H7 (cell line): ENCODE results near the gene B3GNT9. TPM values are rescaled to one million over a fixed set of nuclear protein-coding genes. Genes with fewer than 3 reads are reported as not detected.
A peak's percentile ranks its signal among the peaks of the same experiment; 100 is the strongest.

Experiments
- DNase-seq: peaks from one replicate; pipeline ENCODE4 v3.0.0; 2012
- H3K27me3 ChIP-seq: 2 replicates; pipeline ENCODE4 v1.6.0; 2011; ENCODE audit warnings: mild to moderate bottlenecking, low read length; ENCODE audit not compliant: control insufficient read depth, insufficient read depth
- H3K36me3 ChIP-seq: replicated peaks from 2 replicates; pipeline ENCODE4 v1.5.1; 2011; ENCODE audit warnings: low read length; ENCODE audit not compliant: control insufficient read depth, insufficient read depth
- H3K4me3 ChIP-seq: 2 replicates; pipeline ENCODE4 v1.5.1; 2011; ENCODE audit warnings: low read depth, mild to moderate bottlenecking, control low read depth, low read length, moderate library complexity; ENCODE audit not compliant: insufficient read depth
- total RNA-seq: library from RNA; depleted of rRNA; stranded (reverse); fragments of >200 nt; shearing (Covaris generic); gene quantifications from 2 replicates; pipeline ENCODE4 v1.2.3, GENCODE V29; 2014

The B3GNT9 gene
- total RNA-seq, 1 experiment from 2014 or later, result 8.7 TPM

DNA sequence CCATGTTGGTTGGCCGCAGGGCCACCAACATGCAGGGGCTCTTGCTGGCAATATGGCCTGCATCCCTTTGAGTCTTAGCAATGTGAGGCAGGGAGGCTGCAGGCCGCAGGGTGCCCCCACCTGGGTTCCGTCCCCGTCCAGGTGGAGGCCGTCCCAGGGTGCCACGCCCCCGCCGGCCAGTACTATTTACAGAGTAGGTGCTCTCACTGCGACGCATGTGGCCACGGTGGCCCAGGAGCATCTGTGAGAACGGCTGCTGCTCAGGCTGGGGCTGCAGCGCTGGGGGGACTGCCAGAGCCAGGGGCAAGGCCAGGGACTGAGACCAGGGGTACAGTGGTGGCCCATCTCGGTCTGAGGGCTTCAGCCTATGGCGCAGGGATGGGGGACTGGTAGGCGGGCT lies 29.4 kb upstream of the B3GNT9 start:
- no peak for DNase-seq
- H3K36me3 ChIP-seq, result no peaks in the 10 kb centered on the region
- no peak overlapping the region for H3K4me3 ChIP-seq
- H3K27me3 ChIP-seq, result peaks cover 39% of the 10 kb centered on the region

DNA sequence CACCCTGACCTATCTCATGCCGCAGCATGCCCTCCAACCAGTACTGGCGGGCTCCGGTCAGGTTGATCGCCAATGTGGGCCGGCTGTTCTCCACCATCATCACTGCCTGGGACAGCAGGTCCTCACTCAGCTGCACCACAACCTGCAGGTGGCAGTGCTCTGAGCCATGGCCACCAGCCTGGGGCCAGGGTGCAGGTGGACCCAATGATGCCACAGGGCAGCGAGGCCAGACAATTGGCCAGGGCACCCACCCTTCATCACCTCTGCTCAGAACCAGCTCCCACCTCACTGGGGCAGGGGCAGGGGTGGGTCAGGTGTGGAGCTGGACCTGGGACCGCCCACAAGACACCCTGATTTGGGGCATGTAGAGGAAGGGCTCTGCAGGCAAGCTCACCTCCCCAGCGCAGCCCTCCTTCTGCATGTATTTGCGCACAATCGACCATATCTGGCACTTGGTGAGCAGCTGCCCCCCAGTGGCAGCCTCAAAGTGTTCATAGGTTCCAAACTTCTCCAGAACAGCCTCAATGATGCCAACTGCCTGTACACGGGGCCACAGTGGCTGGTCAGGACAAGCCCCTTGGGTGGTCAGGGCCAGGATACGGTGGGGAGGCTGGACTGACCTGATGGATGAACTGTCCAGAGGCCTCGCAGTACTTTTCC lies 28.8 kb upstream of the B3GNT9 start:
- DNase-seq, result peak; percentile 78
- no peaks in the 10 kb centered on the region for H3K36me3 ChIP-seq
- peaks cover 39% of the 10 kb centered on the region for H3K27me3 ChIP-seq
- no peak overlapping the region for H3K4me3 ChIP-seq

DNA sequence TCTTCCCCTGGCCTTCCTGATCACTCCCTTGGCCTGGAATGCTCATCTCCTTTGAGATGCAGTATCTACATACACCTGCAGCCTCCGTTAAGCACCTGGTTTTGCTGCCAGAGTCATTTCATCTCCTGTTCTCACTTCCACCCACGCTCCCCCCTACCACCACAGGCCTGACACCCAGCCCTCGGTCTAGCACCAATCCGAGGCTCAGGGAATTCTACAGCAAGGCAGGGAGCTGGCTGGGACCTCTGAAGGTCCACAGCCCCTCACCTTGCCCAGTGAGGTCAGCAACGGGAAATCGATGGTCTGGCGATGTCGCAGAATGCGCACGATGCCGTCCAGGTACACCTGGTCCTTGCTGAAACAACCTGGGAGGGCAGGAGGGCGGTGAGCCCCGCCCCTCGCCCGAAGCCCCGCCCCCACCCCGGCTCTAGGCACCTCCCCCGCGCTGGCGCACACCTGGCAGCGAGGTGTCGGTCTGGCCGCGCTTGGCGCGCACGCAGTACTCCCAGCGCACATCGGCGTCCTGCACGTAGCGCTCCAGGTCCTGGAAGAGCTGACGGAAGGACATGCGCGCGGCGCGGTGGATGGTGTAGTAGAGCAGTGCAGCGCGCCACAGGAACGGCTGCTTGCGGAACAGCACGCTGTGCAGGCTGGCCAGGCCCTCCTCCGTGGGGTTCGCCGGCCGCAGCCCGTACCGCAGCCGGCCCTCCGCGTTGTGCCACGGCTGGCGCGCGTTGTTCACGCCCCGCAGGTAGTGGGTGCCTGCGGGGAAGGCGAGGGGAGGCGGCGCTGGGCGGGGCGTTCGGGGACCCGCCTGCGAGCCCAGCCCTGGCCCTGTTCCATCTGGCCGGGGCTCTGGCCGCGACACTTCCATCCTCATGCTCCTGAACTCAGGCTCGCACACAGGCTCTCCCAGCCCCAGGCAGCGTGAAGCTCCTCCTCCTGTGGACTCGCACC lies 27.2 kb upstream of the B3GNT9 start:
- Histone ChIP-seq H3K4me3 (peak overlapping the region; percentile 59), H3K27me3 (peaks cover 49% of the 10 kb centered on the region), H3K36me3 (no peaks in the 10 kb centered on the region)
- DNase-seq, result peak; percentile 100

DNA sequence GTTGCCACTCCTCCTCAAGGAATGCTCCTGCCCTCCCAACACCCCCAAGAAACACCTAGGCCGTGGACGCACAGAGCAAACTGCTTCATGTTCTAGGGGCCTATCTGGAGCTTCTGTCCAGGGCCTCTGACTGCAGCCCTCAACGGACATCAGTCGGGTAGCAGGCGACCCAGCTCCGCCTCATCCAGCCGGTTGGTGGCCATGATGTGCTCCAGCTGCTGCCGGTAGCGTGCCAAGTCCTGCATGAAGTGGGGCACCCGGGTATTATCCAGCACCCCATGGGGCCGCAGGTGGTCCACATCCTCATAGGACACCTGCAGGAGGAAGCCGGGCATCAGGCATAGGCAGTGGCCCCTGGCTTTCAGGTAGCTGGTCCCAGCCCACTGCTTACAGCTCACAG lies 25.9 kb upstream of the B3GNT9 start:
- no peak for DNase-seq
- no peaks in the 10 kb centered on the region for H3K36me3 ChIP-seq
- no peak overlapping the region for H3K4me3 ChIP-seq
- H3K27me3 ChIP-seq, result peaks cover 60% of the 10 kb centered on the region

DNA sequence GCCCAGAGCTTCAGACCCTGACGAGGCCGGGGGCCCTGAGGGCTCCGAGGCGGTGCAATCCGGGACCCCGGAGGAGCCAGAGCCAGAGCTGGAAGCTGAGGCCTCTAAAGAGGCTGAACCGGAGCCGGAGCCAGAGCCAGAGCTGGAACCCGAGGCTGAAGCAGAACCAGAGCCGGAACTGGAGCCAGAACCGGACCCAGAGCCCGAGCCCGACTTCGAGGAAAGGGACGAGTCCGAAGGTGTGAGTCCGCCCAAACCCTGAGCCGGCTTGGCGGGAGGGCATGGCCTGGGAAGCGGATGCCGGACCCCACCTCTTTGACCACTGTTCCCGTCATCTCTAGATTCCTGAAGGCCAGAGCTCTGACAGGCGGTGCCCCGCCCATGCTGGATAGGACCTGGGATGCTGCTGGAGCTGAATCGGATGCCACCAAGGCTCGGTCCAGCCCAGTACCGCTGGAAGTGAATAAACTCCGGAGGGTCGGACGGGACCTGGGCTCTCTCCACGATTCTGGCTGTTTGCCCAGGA lies 24.0 kb upstream of the B3GNT9 start:
- peaks cover 71% of the 10 kb centered on the region for H3K27me3 ChIP-seq
- H3K4me3 ChIP-seq, result peak overlapping the region; percentile 44
- DNase-seq, result peak; percentile 68
- no peaks in the 10 kb centered on the region for H3K36me3 ChIP-seq

DNA sequence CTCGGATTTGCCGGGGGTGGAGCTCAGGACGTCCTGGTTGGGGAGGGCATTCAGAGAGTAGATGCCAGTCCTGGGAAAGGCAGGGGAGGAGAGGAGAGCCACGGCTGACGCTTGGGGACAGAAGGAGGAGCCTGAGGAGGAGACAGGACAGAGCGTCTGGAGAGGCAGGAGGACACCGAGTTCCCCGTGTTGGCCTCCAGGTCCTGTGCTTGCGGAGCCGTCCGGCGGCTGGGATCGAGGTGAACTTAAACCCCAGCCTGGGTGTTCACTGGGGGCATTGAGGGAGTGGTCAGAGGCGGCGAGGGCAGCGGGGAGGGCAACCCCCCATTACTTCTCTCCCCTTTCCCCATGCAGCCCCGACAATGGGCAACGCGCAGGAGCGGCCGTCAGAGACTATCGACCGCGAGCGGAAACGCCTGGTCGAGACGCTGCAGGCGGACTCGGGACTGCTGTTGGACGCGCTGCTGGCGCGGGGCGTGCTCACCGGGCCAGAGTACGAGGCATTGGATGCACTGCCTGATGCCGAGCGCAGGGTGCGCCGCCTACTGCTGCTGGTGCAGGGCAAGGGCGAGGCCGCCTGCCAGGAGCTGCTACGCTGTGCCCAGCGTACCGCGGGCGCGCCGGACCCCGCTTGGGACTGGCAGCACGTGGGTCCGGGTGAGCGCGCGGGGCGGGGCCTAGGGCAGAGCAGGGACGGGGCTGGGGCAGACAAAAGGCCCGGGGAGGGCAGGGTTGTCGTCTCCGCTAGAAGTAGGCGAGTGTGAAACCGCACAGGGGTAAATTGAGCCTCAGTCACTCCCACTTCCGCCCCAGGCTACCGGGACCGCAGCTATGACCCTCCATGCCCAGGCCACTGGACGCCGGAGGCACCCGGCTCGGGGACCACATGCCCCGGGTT lies 23.3 kb upstream of the B3GNT9 start:
- Histone ChIP-seq H3K27me3 (peaks cover 77% of the 10 kb centered on the region), H3K4me3 (peak overlapping the region; percentile 44), H3K36me3 (no peaks in the 10 kb centered on the region)
- DNase-seq, result peak; percentile 92

DNA sequence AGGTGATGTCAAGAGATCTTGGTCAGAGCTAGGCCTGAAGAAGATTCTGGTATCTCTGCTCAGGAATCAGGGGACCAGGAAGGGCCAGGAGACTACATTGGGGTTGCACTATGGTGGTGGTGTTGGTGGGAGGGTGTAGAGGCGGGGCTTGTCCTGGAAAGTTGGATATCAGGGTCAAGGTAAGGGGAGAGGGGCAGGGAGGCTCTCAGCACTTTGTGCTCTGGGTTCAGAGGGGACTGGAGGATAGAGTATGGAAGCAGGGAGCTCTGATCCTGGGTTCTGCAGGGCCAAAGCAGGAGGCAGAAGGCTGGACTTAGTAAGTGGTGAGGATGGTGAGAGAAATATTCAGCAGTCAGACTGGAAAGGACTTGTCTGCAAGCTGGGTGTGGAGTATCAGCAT lies 22.5 kb upstream of the B3GNT9 start:
- Histone ChIP-seq H3K4me3 (peak overlapping the region; percentile 44), H3K36me3 (no peaks in the 10 kb centered on the region), H3K27me3 (peaks cover 83% of the 10 kb centered on the region)
- DNase-seq, result no peak

DNA sequence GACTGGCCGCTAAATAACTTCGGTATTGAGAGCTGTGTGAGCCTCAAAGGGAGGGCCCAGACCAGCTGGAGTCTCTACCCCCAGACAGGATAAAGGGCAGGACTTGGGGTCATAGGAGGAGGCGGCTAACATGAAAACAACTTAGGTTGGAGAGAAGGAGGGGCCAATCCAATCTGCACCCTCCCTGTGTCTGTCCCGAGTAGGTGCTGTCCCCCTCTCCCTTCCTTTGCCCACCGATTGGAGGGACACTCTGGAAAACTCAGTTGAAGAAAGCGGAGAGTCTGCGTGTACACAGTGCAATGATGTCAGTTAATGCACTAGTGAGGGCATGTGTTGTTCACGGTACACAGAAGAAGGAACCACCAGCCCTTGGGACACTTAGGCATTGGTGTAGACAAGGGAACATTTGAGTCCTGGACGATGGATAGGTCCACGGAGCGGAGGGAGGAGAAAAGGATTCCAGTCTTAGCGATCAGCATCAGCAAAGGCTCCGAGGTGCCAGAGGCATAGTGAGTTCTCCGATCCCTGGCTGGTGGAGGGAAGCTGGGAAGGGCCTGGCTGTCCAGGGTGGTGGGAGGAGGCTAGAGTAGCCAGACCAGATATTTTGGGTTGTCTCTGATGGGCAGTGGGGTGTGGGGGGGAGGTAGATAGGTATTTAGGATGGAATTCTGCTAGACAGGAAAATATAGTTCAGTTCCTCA lies 20.3 kb upstream of the B3GNT9 start:
- Histone ChIP-seq H3K27me3 (peaks cover 87% of the 10 kb centered on the region), H3K36me3 (no peaks in the 10 kb centered on the region), H3K4me3 (peak overlapping the region; percentile 44)
- DNase-seq, result no peak

DNA sequence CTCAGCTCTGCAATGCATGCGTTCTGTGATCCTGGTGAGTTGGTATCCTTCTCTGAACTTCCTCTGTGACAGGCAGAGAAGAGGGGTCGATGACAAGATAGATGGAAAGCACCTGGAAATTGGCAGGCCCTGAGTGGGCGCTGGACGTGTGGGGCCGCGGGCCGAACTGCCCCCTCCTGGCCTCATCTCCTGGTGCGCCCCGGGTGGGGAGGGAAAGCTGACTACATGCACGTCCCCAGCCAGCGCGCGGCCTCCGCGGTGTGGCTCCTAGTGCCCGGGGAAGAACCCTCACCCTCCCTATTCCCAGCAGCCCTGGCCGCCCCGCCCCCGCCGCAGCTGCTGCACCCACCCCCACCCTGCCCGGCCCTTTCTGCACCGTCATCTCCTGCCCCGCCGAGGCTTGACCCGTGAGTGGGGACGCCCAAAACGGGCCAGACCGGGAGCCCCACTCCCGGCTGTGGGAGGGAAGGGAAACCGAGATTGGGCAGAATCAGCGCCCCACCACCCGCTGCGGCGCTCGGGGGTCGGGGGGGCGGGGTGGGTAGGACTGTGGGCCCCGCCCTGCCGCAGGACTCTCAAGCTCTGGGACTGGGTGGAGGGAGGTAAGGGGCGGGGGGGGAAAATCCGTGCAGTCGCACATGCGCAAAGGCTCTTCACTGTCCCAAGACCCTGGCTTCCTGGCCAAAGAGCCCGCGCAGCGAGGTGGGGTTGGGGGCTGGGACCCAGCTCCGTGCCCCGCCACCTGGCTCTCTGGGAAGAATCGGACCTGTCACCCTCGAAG lies 19.6 kb upstream of the B3GNT9 start, which contains the start of gene NOL3:
Gene NOL3 (plus strand): TSS at position 371 of the 781 bp plus-strand sequence.
- DNase-seq, result peak; percentile 96
- Histone ChIP-seq H3K36me3 (no peaks in the 10 kb centered on the region), H3K27me3 (peaks cover 89% of the 10 kb centered on the region), H3K4me3 (peak within 1 kb of the TSS; percentile 44)

DNA sequence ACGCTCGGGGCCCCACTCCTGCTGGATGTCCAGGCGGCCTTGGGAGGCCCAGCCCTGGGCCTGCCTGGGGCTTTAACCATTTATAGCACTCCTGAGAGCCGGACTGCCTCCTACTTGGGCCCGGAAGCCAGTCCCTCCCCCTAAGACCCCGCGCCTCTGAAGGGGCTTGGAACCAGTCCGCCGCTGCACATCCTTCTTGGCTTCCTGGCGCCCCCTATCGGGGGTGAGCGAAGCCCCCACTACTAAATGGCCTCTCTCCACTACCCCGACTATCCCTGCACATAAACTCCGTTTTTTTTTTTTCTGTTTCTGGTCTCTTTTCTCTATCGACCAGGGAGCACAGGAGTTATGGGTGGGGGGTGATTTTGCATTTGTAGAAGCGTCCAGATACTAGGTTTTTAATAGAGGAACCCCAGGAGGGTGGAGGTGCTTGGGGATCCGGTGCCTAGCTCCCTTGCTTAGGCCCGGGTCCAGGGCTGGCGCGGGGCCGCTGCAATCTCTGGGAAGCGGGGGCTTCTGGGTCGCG lies 18.9 kb upstream of the B3GNT9 start:
- DNase-seq, result peak; percentile 92
- H3K27me3 ChIP-seq, result peaks cover 89% of the 10 kb centered on the region
- no peaks in the 10 kb centered on the region for H3K36me3 ChIP-seq
- peak overlapping the region; percentile 44 for H3K4me3 ChIP-seq

DNA sequence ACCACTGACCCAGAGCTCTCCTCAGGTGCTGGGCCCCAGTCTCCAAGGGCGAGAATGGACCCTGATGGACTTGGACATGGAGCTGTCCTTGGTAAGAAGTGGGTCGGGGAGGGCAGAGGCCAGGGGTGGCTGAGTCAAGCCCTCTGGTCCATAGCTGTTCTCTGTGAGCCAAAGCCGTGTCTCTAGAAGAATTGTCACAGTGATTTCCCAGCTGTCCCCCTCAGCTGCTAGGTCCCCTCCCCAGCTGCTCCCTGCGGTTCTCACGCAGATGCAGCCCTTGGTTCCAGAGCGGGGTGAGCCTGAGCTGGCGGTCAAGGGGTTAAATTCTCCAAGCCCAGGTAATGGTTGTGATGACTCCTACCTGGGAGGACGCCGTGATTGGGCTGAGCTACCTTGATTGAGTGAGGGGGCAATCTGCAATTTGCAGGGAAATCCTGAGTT lies 18.2 kb upstream of the B3GNT9 start:
- Histone ChIP-seq H3K36me3 (no peaks in the 10 kb centered on the region), H3K27me3 (peaks cover 89% of the 10 kb centered on the region), H3K4me3 (peak overlapping the region; percentile 44; the same call in 1 of the 2 replicates)
- DNase-seq, result no peak

DNA sequence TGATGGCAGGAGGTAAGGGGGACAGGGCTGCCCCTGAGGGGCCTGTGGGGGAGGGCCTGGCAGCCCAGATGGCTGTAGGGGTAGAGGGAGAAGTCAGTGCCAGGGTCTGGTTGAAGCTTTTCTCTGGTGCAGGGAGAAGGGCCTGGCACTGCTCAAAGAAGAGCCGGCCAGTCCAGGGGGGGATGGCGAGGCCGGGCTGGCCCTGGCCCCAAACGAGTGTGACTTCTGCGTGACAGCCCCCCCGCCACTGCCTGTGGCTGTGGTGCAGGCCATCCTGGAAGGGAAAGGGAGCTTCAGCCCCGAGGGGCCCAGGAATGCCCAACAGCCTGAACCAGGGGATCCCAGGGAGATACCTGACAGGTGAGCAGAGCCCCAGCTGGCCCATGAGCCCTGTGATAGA lies 16.8 kb upstream of the B3GNT9 start:
- Histone ChIP-seq H3K4me3 (no peak overlapping the region), H3K27me3 (peaks cover 90% of the 10 kb centered on the region)
- DNase-seq, result no peak

More for the DNA sequence above, 16.8 kb upstream of the B3GNT9 start:
- no peaks in the 10 kb centered on the region for H3K36me3 ChIP-seq
